ENCODE results near the gene MYO3B.

GRCh38 chr2:170237572-170238120 lies 59.7 kb downstream of the MYO3B start:
- no peak for TF ChIP-seq CTCF (IDR thresholded peaks at IDR 0.05)
- no peak for TF ChIP-seq POLR2A (IDR thresholded peaks at IDR 0.05)

All from prostate gland (tissue), 2 donors.